ACHN (cell line): ENCODE data around the gene GLOD5.

Source experiments
- DNase-seq: peaks from one replicate; pipeline ENCODE4 v3.0.0-alpha.2; 2015
- in situ Hi-C: cut with HindIII; loops from 2 replicates; pipeline ENCODE4 v1.10.0; 2017; ENCODE audit warnings: low sequenced_read_pairs, low pct_ligation_motif_present, low pct_unique_long_range_greater_than_20kb

Gene GLOD5

GRCh38 chrX:48789366-48790220 lies 28.0 kb downstream of the GLOD5 start:
- in situ Hi-C loops: no loop called here
- DNase-seq: no peak

- in situ Hi-C loops: no loop called here
- DNase-seq: no peak
Observed at GRCh38 chrX:48790477-48790876, 28.9 kb downstream of the GLOD5 start.

GRCh38 chrX:48791063-48791820 lies 29.7 kb downstream of the GLOD5 start:
- in situ Hi-C loops: no loop called here

GRCh38 chrX:48792219-48792618 lies 30.7 kb downstream of the GLOD5 start:
- in situ Hi-C loops: no loop called here
- DNase-seq: no peak

More at GRCh38 chrX:48791063-48791820, 29.7 kb downstream of the GLOD5 start:
- no peak for DNase-seq

- in situ Hi-C loops: no loop called here
- no peak for DNase-seq
Observed at GRCh38 chrX:48793935-48794334, 32.4 kb downstream of the GLOD5 start.

GRCh38 chrX:48794340-48794910 lies 32.9 kb downstream of the GLOD5 start:
- in situ Hi-C loops: no loop called here
- no peak for DNase-seq

- in situ Hi-C loops: no loop called here
- DNase-seq: peak; percentile 44
Observed at GRCh38 chrX:48794911-48795515, 33.5 kb downstream of the GLOD5 start.

- DNase-seq: no peak
- in situ Hi-C loops: no loop called here
Observed at GRCh38 chrX:48798318-48798717, 36.8 kb downstream of the GLOD5 start.

GRCh38 chrX:48800574-48801279 lies 39.2 kb downstream of the GLOD5 start:
- DNase-seq: no peak
- in situ Hi-C loops: no loop called here

GRCh38 chrX:48801280-48802088 lies 39.9 kb downstream of the GLOD5 start, which contains the start of gene HDAC6:
TSS of gene HDAC6 (plus strand) at chrX:48802067. CDS start at chrX:48802693, 626 bp downstream.
- DNase-seq: peak; percentile 93
- in situ Hi-C loops: no loop called here

- in situ Hi-C loops: no loop called here
- peak; percentile 80 for DNase-seq
Observed at GRCh38 chrX:48802089-48802904, 40.8 kb downstream of the GLOD5 start.

- peak; percentile 10 for DNase-seq
- in situ Hi-C loops: no loop called here
Observed at GRCh38 chrX:48802905-48803200, 41.3 kb downstream of the GLOD5 start.

- DNase-seq: no peak
- in situ Hi-C loops: no loop called here
Observed at GRCh38 chrX:48806081-48806480, 44.5 kb downstream of the GLOD5 start.

- in situ Hi-C loops: no loop called here
- no peak for DNase-seq
Observed at GRCh38 chrX:48813644-48814043, 52.1 kb downstream of the GLOD5 start.

GRCh38 chrX:48814722-48815121 lies 53.2 kb downstream of the GLOD5 start:
- in situ Hi-C loops: no loop called here
- no peak for DNase-seq

GRCh38 chrX:48815266-48815665 lies 53.7 kb downstream of the GLOD5 start:
- in situ Hi-C loops: no loop called here
- no peak for DNase-seq
